HepG2 (cell line): ENCODE data around the gene GRK5. TPM values are rescaled to one million over a fixed set of nuclear protein-coding genes. Genes with fewer than 3 reads are reported as not detected.

Source experiments
- ATAC-seq: fragments of 200-7000 bp; cut with Tn5 transposase; 3 replicates; pipeline ENCODE4 v1.9.1; 2020; ENCODE audit warnings: mild to moderate bottlenecking, moderate library complexity
- BruUV-seq: library from RNA; stranded (reverse); fragments of 400-500 nt; replicated peaks from 2 replicates; lab custom pipeline; 2021; lab: Mats Ljungman, UMichigan
- CTCF ChIA-PET: fragments of 300-600 bp; formaldehyde crosslinking; extraction: SDS; loops from one replicate; lab custom pipeline; 2021; ENCODE audit warnings: low total read pairs, inconsistent platforms, low intra/inter-chr PET ratio; lab: Yijun Ruan, JAX
- POLR2A ChIA-PET: fragments of 350-600 bp; sonication (Branson Sonifier 250); formaldehyde crosslinking; loops from one replicate; lab custom pipeline; 2020; ENCODE audit warnings: antibody characterized with exemption, inconsistent platforms; lab: Yijun Ruan, JAX
- DNase-seq: peaks from one replicate; pipeline ENCODE4 v3.0.0-alpha.2; 2015; ENCODE audit warnings: low spot score
- FAIRE-seq: peaks from 3 replicates; lab custom pipeline; 2011; peaks lifted over from hg19 to GRCh38; lab: Jason Lieb, UNC
- H2AFZ ChIP-seq: one replicate; pipeline ENCODE4 v1.6.1; 2011; ENCODE audit warnings: low read length, inconsistent platforms
- H3K27ac ChIP-seq: fragments of 300-600 bp; 3 replicates; pipeline ENCODE4 v1.8.0; 2011; ENCODE audit warnings: mixed run types, mild to moderate bottlenecking, mixed read lengths, low read length, inconsistent platforms; ENCODE audit not compliant: insufficient read depth; ENCODE audit errors: extremely low read length
- H3K27me3 ChIP-seq, 2 experiments: fragments of 200-600 bp in 1 of 2; 2 replicates in 1 of 2; 3 replicates in 1 of 2; pipeline versions ENCODE4 v1.6.0 to v1.8.0; 2011; ENCODE audit warnings: low read length in 2 of 2, mild to moderate bottlenecking in 2 of 2, moderate library complexity in 2 of 2, inconsistent platforms in 1 of 2; ENCODE audit not compliant: insufficient read depth in 2 of 2, control insufficient read depth in 1 of 2
- H3K36me3 ChIP-seq, 2 experiments: fragments of 200-600 bp in 1 of 2; replicated peaks in 1 of 2; 2 replicates in 1 of 2; 3 replicates in 1 of 2; pipeline versions ENCODE4 v1.5.1 to v1.8.0; 2011; ENCODE audit warnings: low read length in 2 of 2, inconsistent platforms in 1 of 2; ENCODE audit not compliant: insufficient read depth in 2 of 2, control insufficient read depth in 1 of 2
- H3K4me1 ChIP-seq: 2 replicates; pipeline ENCODE4 v1.5.1; 2012; ENCODE audit warnings: low read length, inconsistent platforms; ENCODE audit not compliant: insufficient read depth
- H3K4me2 ChIP-seq: 2 replicates; pipeline ENCODE4 v1.6.0; 2011; ENCODE audit warnings: low read depth, low read length, inconsistent platforms
- H3K4me3 ChIP-seq, 3 experiments: fragments of 200-600 bp in 1 of 3; sonication (generic), shearing (Covaris generic) in 1 of 3; replicated peaks in 1 of 3; 2 replicates each; pipeline ENCODE4 v1.5.1; 2011 to 2016; ENCODE audit warnings: low read length in 3 of 3, inconsistent platforms in 2 of 3, low read depth in 2 of 3, mild to moderate bottlenecking in 2 of 3, control low read depth in 1 of 3, mixed read lengths in 1 of 3; ENCODE audit not compliant: insufficient read depth in 1 of 3
- H3K79me2 ChIP-seq: one replicate; pipeline ENCODE4 v1.6.1; 2011; ENCODE audit warnings: low read length, inconsistent platforms; ENCODE audit not compliant: insufficient read depth
- H3K9ac ChIP-seq: 2 replicates; pipeline ENCODE4 v1.6.0; 2011; ENCODE audit warnings: mild to moderate bottlenecking, low read depth, low read length, inconsistent platforms; ENCODE audit not compliant: insufficient read depth
- H3K9me3 ChIP-seq: 2 replicates; pipeline ENCODE4 v1.5.1; 2012; ENCODE audit warnings: mild to moderate bottlenecking, low read length
- H4K20me1 ChIP-seq: 2 replicates; pipeline ENCODE4 v1.6.0; 2011; ENCODE audit warnings: inconsistent platforms, mild to moderate bottlenecking, low read length, moderate library complexity; ENCODE audit not compliant: insufficient read depth
- BATF2 ChIP-seq: sonication (generic); formaldehyde crosslinking; IDR thresholded peaks from 2 replicates; pipeline ENCODE4 v1.8.0; 2022; ENCODE audit warnings: mild to moderate bottlenecking, missing genetic modification reagents, moderate library complexity
- DZIP1 ChIP-seq: sonication (generic); formaldehyde crosslinking; IDR thresholded peaks from 2 replicates; pipeline ENCODE4 v1.5.0; 2020; ENCODE audit warnings: mild to moderate bottlenecking, missing genetic modification reagents
- FLYWCH1 ChIP-seq: sonication (generic); formaldehyde crosslinking; IDR thresholded peaks from 2 replicates; pipeline ENCODE4 v1.8.1; 2023; ENCODE audit warnings: mild to moderate bottlenecking, missing genetic modification reagents
- FOSL2 ChIP-seq: sonication (generic); formaldehyde crosslinking; IDR thresholded peaks from 2 replicates; pipeline ENCODE4 v1.4.0; 2020; ENCODE audit warnings: missing genetic modification reagents
- GABPB1 ChIP-seq: IDR thresholded peaks from 2 replicates; pipeline ENCODE4 v1.6.1; 2016; ENCODE audit warnings: mild to moderate bottlenecking, missing genetic modification reagents, moderate library complexity, missing compliant biosample characterization
- IKZF1 ChIP-seq: fragments of 450-650 bp; IDR thresholded peaks from 2 replicates; pipeline ENCODE4 v1.7.1; 2016
- KDM5B ChIP-seq: sonication (generic); formaldehyde crosslinking; IDR thresholded peaks from 2 replicates; pipeline ENCODE4 v1.4.0; 2020; ENCODE audit warnings: missing genetic modification reagents, mild to moderate bottlenecking, borderline replicate concordance
- MAZ ChIP-seq, 2 experiments: sonication (generic) in 1 of 2; formaldehyde crosslinking in 1 of 2; IDR thresholded peaks; 2 replicates each; pipeline versions ENCODE4 v1.5.0 to v1.6.1; 2012 to 2020; ENCODE audit warnings: low read depth in 2 of 2, mild to moderate bottlenecking in 2 of 2, borderline replicate concordance in 1 of 2, improper control_type of control experiment in 1 of 2, low read length in 1 of 2, missing genetic modification reagents in 1 of 2, moderate library complexity in 1 of 2
- MLX ChIP-seq: IDR thresholded peaks from 2 replicates; pipeline ENCODE4 v1.6.1; 2016
- NFIB ChIP-seq: sonication (generic); formaldehyde crosslinking; IDR thresholded peaks from 2 replicates; pipeline ENCODE4 v1.9.0; 2021; ENCODE audit warnings: missing genetic modification reagents, mild to moderate bottlenecking, borderline replicate concordance
- PHF20 ChIP-seq: sonication (generic); formaldehyde crosslinking; IDR thresholded peaks from 2 replicates; pipeline ENCODE4 v1.5.0; 2020; ENCODE audit warnings: mild to moderate bottlenecking, missing genetic modification reagents
- RBAK ChIP-seq: sonication (generic); formaldehyde crosslinking; IDR thresholded peaks from 2 replicates; pipeline ENCODE4 v1.5.1; 2020; ENCODE audit warnings: mild to moderate bottlenecking, missing genetic modification reagents
- RBM39 ChIP-seq: fragments of 200-400 bp; formaldehyde crosslinking; IDR thresholded peaks from one replicate; pipeline ENCODE4 v1.6.1; 2018; ENCODE audit warnings: antibody characterized with exemption, mild to moderate bottlenecking, low read depth, low read length; ENCODE audit not compliant: poor library complexity, severe bottlenecking
- REPIN1 ChIP-seq: sonication (generic); formaldehyde crosslinking; IDR thresholded peaks from 2 replicates; pipeline ENCODE4 v1.8.0; 2022; ENCODE audit warnings: missing genetic modification reagents, low read depth, mild to moderate bottlenecking, borderline replicate concordance
- SIN3B ChIP-seq: fragments of 150-350 bp; IDR thresholded peaks from 2 replicates; pipeline ENCODE4 v1.6.1; 2014; ENCODE audit warnings: low read length
- TBX2 ChIP-seq: sonication (generic); formaldehyde crosslinking; IDR thresholded peaks from 2 replicates; pipeline ENCODE4 v1.5.0; 2020; ENCODE audit warnings: missing genetic modification reagents, mild to moderate bottlenecking, borderline replicate concordance
- ZBTB46 ChIP-seq: sonication (generic); formaldehyde crosslinking; IDR thresholded peaks from 2 replicates; pipeline ENCODE4 v1.4.0; 2020; ENCODE audit warnings: mild to moderate bottlenecking, missing genetic modification reagents, borderline replicate concordance
- ZFX ChIP-seq: sonication (generic); formaldehyde crosslinking; IDR thresholded peaks from 2 replicates; pipeline ENCODE4 v1.4.0; 2020; ENCODE audit warnings: mild to moderate bottlenecking, low read depth, missing genetic modification reagents, moderate library complexity
- ZNF746 ChIP-seq: sonication (generic); formaldehyde crosslinking; IDR thresholded peaks from 2 replicates; pipeline ENCODE4 v1.8.0; 2022; ENCODE audit warnings: mild to moderate bottlenecking, missing genetic modification reagents
- WGBS: methylation state at CpG from one replicate; pipeline ENCODE4 v1.1.6; 2017; ENCODE audit warnings: low lambda C conversion rate; 5-methylcytosine and 5-hydroxymethylcytosine counted together
- in situ Hi-C: cut with HindIII; loops from 2 replicates; pipeline ENCODE4 v1.10.0; 2017; ENCODE audit warnings: low pct_unique_long_range_greater_than_20kb; ENCODE audit not compliant: extremely low pct_ligation_motif_present
- intact Hi-C: fragments of 100-400 bp; cut with micrococcal nuclease; formaldehyde crosslinking; loops from one replicate; pipeline ENCODE4 v1.10.0; 2022; ENCODE audit not compliant: unreplicated experiment
- polyA plus RNA-seq, 8 experiments: library from polyadenylated mRNA; depleted of rRNA in 3 of 8; stranded (reverse) in 7 of 8; unstranded in 1 of 8; fragments of >200 nt; fragmentation: Illumina TruSeq in 4 of 8; extraction: Trizol in 4 of 8; gene quantifications; 2 replicates each; pipeline versions ENCODE4 v1.2.1 to v1.2.3, GENCODE V29; 2011 to 2016; ENCODE audit warnings: low read depth in 4 of 8, missing spikeins in 1 of 8, mixed read lengths in 1 of 8; ENCODE audit not compliant: insufficient read depth in 1 of 8
- total RNA-seq, 5 experiments: library from RNA; depleted of rRNA; stranded (reverse); fragments of >200 nt; fragmentation: Illumina TruSeq; extraction: Trizol; gene quantifications; 2 replicates each; pipeline ENCODE4 v1.2.3, GENCODE V29; 2016; ENCODE audit warnings: low read depth in 1 of 5

GRK5 gene
- total and polyA plus RNA-seq, 2 of the 13 experiments (the other 11 are each of a cell fraction or from before 2014, with no cell fraction given) = 10.4 to 12.6 TPM

GRCh38 chr10:119408969-119409371 lies 201.6 kb downstream of the GRK5 start:
- 67% methylated on average over 14 of the region's 14 CpGs for WGBS
- H3K9ac ChIP-seq = peak overlapping the region; percentile 59
- H3K4me1 ChIP-seq = peaks cover 55% of the 10 kb centered on the region
- TF ChIP-seq PHF20 (CRISPR knock-in tag) (no peak), GABPB1 (CRISPR knock-in tag) (peak; percentile 17; the same call in 1 of the 2 replicates), SIN3B (no peak), MAZ (IDR thresholded peaks at IDR 0.05; ENCODE audit: borderline replicate concordance, low read depth, low read length) (no peak), MAZ (CRISPR knock-in tag; IDR thresholded peaks at IDR 0.05; ENCODE audit: low read depth) (no peak), RBM39 (no peak), TBX2 (CRISPR knock-in tag) (no peak), KDM5B (CRISPR knock-in tag) (peak; percentile 4; the same call in 1 of the 2 replicates), FLYWCH1 (CRISPR knock-in tag) (no peak), ZNF746 (no peak), IKZF1 (no peak), REPIN1 (CRISPR knock-in tag) (no peak), RBAK (CRISPR knock-in tag) (peak; percentile 74), DZIP1 (CRISPR knock-in tag) (no peak), ZFX (CRISPR knock-in tag) (0 out of 2 replicates have a peak, but pooled peaks have one; percentile 21), BATF2 (CRISPR knock-in tag) (no peak), ZBTB46 (CRISPR knock-in tag) (no peak), MLX (CRISPR knock-in tag) (no peak), NFIB (CRISPR knock-in tag) (no peak), FOSL2 (CRISPR knock-in tag) (peak; percentile 3; the same call in 1 of the 2 replicates)
- TF ChIP-seq, all 625 proteins: peak for 5
- peak; percentile 50 for ATAC-seq
- Histone ChIP-seq H3K27ac (peak overlapping the region; percentile 85), H3K4me3 (peak overlapping the region in 1 of 3 experiments; percentile 51; a peak in 2 of 6 replicates), H3K4me2 (peak overlapping the region; percentile 64), H3K36me3 (no peaks in the 10 kb centered on the region), H3K27me3 (no peaks in the 10 kb centered on the region; a peak in 1 of 5 replicates), H4K20me1 (no peaks in the 10 kb centered on the region), H3K79me2 (no peaks in the 10 kb centered on the region), H3K9me3 (no peaks in the 10 kb centered on the region), H2AFZ (no peak overlapping the region)
- intact Hi-C loops = loop anchor here (2.0 to 5.0 kb wide), 2 partner anchors 78 to 92 kb away; no protein-coding TSS in a partner anchor
- no TSS peak for BruUV-seq
- ChIA-PET POLR2A (interaction anchor here (1.0 to 3.9 kb wide), 6 partner anchors 8 to 202 kb away, joined by 3 to 21 read pairs (median 8); partner anchors contain the start of gene GRK5), CTCF (no interaction called here)
- peak; percentile 44 for DNase-seq
- FAIRE-seq = no peak
- in situ Hi-C loops = no loop called here
